ENCODE data around the gene CNTN5.

- TF ChIP-seq, protein P1, sequence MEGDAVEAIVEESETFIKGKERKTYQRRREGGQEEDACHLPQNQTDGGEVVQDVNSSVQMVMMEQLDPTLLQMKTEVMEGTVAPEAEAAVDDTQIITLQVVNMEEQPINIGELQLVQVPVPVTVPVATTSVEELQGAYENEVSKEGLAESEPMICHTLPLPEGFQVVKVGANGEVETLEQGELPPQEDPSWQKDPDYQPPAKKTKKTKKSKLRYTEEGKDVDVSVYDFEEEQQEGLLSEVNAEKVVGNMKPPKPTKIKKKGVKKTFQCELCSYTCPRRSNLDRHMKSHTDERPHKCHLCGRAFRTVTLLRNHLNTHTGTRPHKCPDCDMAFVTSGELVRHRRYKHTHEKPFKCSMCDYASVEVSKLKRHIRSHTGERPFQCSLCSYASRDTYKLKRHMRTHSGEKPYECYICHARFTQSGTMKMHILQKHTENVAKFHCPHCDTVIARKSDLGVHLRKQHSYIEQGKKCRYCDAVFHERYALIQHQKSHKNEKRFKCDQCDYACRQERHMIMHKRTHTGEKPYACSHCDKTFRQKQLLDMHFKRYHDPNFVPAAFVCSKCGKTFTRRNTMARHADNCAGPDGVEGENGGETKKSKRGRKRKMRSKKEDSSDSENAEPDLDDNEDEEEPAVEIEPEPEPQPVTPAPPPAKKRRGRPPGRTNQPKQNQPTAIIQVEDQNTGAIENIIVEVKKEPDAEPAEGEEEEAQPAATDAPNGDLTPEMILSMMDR (IDR thresholded peaks at IDR 0.05 in 2 of 3, conservative IDR thresholded peaks at IDR 0.05 in 1 of 3; ENCODE audit: control insufficient read depth in 2 of 3, extremely low read depth in 1 of 3, insufficient read depth in 1 of 3, low read depth in 3 of 3, low read length in 3 of 3), result no peak
- TF ChIP-seq, protein P2, sequence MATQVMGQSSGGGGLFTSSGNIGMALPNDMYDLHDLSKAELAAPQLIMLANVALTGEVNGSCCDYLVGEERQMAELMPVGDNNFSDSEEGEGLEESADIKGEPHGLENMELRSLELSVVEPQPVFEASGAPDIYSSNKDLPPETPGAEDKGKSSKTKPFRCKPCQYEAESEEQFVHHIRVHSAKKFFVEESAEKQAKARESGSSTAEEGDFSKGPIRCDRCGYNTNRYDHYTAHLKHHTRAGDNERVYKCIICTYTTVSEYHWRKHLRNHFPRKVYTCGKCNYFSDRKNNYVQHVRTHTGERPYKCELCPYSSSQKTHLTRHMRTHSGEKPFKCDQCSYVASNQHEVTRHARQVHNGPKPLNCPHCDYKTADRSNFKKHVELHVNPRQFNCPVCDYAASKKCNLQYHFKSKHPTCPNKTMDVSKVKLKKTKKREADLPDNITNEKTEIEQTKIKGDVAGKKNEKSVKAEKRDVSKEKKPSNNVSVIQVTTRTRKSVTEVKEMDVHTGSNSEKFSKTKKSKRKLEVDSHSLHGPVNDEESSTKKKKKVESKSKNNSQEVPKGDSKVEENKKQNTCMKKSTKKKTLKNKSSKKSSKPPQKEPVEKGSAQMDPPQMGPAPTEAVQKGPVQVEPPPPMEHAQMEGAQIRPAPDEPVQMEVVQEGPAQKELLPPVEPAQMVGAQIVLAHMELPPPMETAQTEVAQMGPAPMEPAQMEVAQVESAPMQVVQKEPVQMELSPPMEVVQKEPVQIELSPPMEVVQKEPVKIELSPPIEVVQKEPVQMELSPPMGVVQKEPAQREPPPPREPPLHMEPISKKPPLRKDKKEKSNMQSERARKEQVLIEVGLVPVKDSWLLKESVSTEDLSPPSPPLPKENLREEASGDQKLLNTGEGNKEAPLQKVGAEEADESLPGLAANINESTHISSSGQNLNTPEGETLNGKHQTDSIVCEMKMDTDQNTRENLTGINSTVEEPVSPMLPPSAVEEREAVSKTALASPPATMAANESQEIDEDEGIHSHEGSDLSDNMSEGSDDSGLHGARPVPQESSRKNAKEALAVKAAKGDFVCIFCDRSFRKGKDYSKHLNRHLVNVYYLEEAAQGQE (IDR thresholded peaks at IDR 0.05; ENCODE audit: low read depth, low read length), result no peak
- TF ChIP-seq EZH2 (IDR thresholded peaks at IDR 0.05; ENCODE audit: borderline replicate concordance, control insufficient read depth, low read depth, low read length) (no peak), POLR2AphosphoS5 (IDR thresholded peaks at IDR 0.05; ENCODE audit: low read length) (no peak)
Observed at GRCh38 chr11:99513368-99513767, 492.6 kb downstream of the CNTN5 start.
